Spleen (tissue), 11 donors: ENCODE data around the gene AFAP1. TPM values are rescaled to one million over a fixed set of nuclear protein-coding genes. Genes with fewer than 3 reads are reported as not detected.

ENCODE experiments used
- DNase-seq: peaks from one replicate; pipeline ENCODE4 v3.0.0-alpha.2; 2020
- H3K27ac ChIP-seq, 8 donors: fragments of 200-600 bp; sonication (generic) in 7 of 8; 1 replicate in 4 of 8; 2 replicates in 4 of 8; pipeline versions ENCODE4 v1.5.0 to v1.8.0; 2016 to 2021; ENCODE audit warnings: inconsistent platforms in 4 of 8, mild to moderate bottlenecking in 4 of 8, moderate library complexity in 1 of 8
- H3K27me3 ChIP-seq, 7 donors: fragments of 200-600 bp; sonication (generic) in 6 of 7; replicated peaks in 1 of 7; 1 replicate in 4 of 7; 2 replicates in 3 of 7; pipeline versions ENCODE4 v1.5.0 to v1.8.0; 2016 to 2021; ENCODE audit warnings: inconsistent platforms in 3 of 7, mild to moderate bottlenecking in 1 of 7
- H3K36me3 ChIP-seq, 6 donors: fragments of 200-600 bp; sonication (generic) in 5 of 6; 1 replicate in 4 of 6; 2 replicates in 2 of 6; pipeline versions ENCODE4 v1.5.0 to v1.8.0; 2016 to 2021; ENCODE audit warnings: inconsistent platforms in 2 of 6
- H3K4me1 ChIP-seq, 6 donors: fragments of 200-600 bp; sonication (generic) in 5 of 6; 1 replicate in 3 of 6; 2 replicates in 3 of 6; pipeline versions ENCODE4 v1.5.0 to v1.8.0; 2016 to 2021; ENCODE audit warnings: inconsistent platforms in 3 of 6
- H3K4me3 ChIP-seq, 8 donors: fragments of 200-600 bp; sonication (generic) in 7 of 8; 1 replicate in 4 of 8; 2 replicates in 4 of 8; pipeline versions ENCODE4 v1.5.0 to v1.8.0; 2016 to 2021; ENCODE audit warnings: inconsistent platforms in 4 of 8, mild to moderate bottlenecking in 4 of 8, moderate library complexity in 2 of 8
- H3K9me3 ChIP-seq, 8 donors: fragments of 200-600 bp; sonication (generic) in 7 of 8; 1 replicate in 4 of 8; 2 replicates in 4 of 8; pipeline versions ENCODE4 v1.5.0 to v1.8.0; 2016 to 2021; ENCODE audit warnings: inconsistent platforms in 4 of 8
- CTCF ChIP-seq, 11 experiments: fragments of 200-600 bp in 7 of 11; fragments of 450-650 bp in 4 of 11; sonication (generic) in 4 of 11; IDR thresholded peaks in 8 of 11; conservative IDR thresholded peaks in 3 of 11; 1 replicate in 7 of 11; 2 replicates in 4 of 11; pipeline versions ENCODE4 v1.4.0 to v1.8.0; 2016 to 2021; ENCODE audit warnings: antibody characterized with exemption in 11 of 11, inconsistent platforms in 4 of 11, mild to moderate bottlenecking in 1 of 11
- POLR2A ChIP-seq, 3 donors: fragments of 450-650 bp; IDR thresholded peaks; one replicate each; pipeline ENCODE4 v1.5.1; 2017; ENCODE audit warnings: antibody characterized with exemption in 3 of 3, mild to moderate bottlenecking in 1 of 3
- POLR2AphosphoS5 ChIP-seq, 3 donors: sonication (generic); formaldehyde crosslinking; IDR thresholded peaks; one replicate each; pipeline ENCODE4 v1.5.1; 2017; ENCODE audit warnings: antibody characterized with exemption in 3 of 3
- WGBS, 5 donors: extraction: QIAGEN DNeasy Blood & Tissue Kit in 3 of 5; methylation state at CpG; one replicate each; pipeline versions ENCODE4 v1.1.5 to v1.1.7; 2013 to 2018; 5-methylcytosine and 5-hydroxymethylcytosine counted together
- intact Hi-C: fragments of 100-400 bp; cut with DNase I; formaldehyde crosslinking; loops from one replicate; pipeline ENCODE4 v1.15.0; 2023; ENCODE audit warnings: low total_unique reads
- polyA plus RNA-seq, 3 donors: library from polyadenylated mRNA; stranded (reverse); fragments of 200-250 nt; gene quantifications; one replicate each; pipeline ENCODE4 v1.2.1, GENCODE V29; 2013
- total RNA-seq, 7 donors: library from RNA; depleted of rRNA in 3 of 7; stranded (reverse); fragments of >200 nt in 3 of 7; fragmentation: NEBNext Ultra II Directional in 4 of 7; extraction: Animal tissue kit (Norgen Biotek cat#: 25700) in 4 of 7; gene quantifications; one replicate each; pipeline versions ENCODE4 v1.1.0 to v1.2.1, GENCODE V29; 2016 to 2021
- donor health status: healthy with polysubstance abuse.
- donor health status: DM: no; HTN: no; CAD: no; lungs with moderate emphysema.
- donor health status: DM: no; HTN: no; CAD: no.
- donor health status: Bipolar disorder and iron deficiency.
- donor health status: healthy.
- donor health status: DM: no; HTN: no; CAD: no.
- donor health status: DM: yes; HTN: yes; CAD: no.

AFAP1 gene
- total and polyA plus RNA-seq, 10 donors: 1.6 to 29.2 (median 12.1) TPM

DNA sequence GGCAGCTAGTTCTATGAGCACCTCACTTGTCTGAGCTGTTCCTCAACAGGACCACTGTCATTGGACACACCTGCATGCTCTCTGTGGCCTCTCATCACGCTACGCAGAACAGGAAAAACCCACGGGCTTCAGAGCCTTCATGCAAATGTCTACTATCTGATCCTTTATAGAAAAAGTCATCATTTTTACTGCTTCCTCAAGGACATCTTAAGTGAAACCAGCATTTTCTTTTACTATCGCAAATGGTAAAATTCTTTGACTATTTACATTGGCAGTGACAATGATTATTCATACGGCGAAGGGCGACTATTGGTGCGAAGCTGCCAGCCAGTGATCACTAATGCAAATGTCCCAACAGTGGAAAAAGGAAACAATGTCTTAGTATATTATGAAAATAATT is 147.0 kb downstream of the AFAP1 start:
- Histone ChIP-seq H3K4me1 (peaks cover 0 to 7% (median 0%) of the 10 kb centered on the region in 6 donors), H3K9me3 (no peaks in the 10 kb centered on the region), H3K36me3 (peaks cover 0 to 40% (median 2%) of the 10 kb centered on the region in 6 donors), H3K4me3 (no peak overlapping the region), H3K27me3 (no peaks in the 10 kb centered on the region), H3K27ac (no peak overlapping the region)
- peak; percentile 6 for DNase-seq
- no peak for TF ChIP-seq POLR2AphosphoS5 (IDR thresholded peaks at IDR 0.05)
- no peak for TF ChIP-seq CTCF (IDR thresholded peaks at IDR 0.05 in 8 of 11, conservative IDR thresholded peaks at IDR 0.05 in 3 of 11)
- no peak for TF ChIP-seq POLR2A (IDR thresholded peaks at IDR 0.05)
- intact Hi-C loops: no loop called here
- 72 to 85% (median 79%) methylated on average over 8 of the region's 8 CpGs for WGBS, 5 donors

DNA sequence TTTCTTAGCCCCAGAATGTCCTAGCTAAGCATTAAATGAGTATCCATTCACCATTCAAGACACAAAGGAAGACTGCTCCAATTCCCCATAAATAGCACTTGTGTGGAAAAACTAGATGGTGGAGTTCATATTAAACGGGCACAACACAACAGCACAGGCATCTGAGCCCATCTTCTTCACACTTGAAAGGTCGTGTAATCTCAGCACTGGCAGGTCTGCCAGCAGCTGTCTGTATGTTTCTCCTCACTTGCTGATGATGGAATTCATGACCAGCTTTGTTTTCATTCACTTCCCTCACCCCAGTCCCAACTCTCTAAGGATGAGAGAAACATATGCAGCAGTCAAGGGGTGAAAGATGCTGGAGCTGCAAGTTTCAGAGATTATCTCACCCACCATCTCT is 148.7 kb downstream of the AFAP1 start:
- no peak for DNase-seq

GRCh38 chr4:7790023-7790422 is 149.6 kb downstream of the AFAP1 start:
- DNase-seq: no peak
- H3K27ac ChIP-seq: no peak overlapping the region
- no peak overlapping the region for H3K4me3 ChIP-seq
- peaks cover 0 to 7% (median 0%) of the 10 kb centered on the region in 6 donors for H3K4me1 ChIP-seq
- no peak for TF ChIP-seq POLR2A (IDR thresholded peaks at IDR 0.05)
- no peak for TF ChIP-seq CTCF (IDR thresholded peaks at IDR 0.05 in 8 of 11, conservative IDR thresholded peaks at IDR 0.05 in 3 of 11)
- TF ChIP-seq POLR2AphosphoS5 (IDR thresholded peaks at IDR 0.05): no peak
- H3K9me3 ChIP-seq: no peaks in the 10 kb centered on the region
- WGBS, 5 donors: 68 to 82% (median 77%) methylated on average over 2 of the region's 2 CpGs
- intact Hi-C loops: no loop called here
- H3K27me3 ChIP-seq: no peaks in the 10 kb centered on the region
- peaks cover 0 to 36% (median 2%) of the 10 kb centered on the region in 6 donors for H3K36me3 ChIP-seq

More for the DNA sequence above, 148.7 kb downstream of the AFAP1 start:
- Histone ChIP-seq H3K9me3 (no peaks in the 10 kb centered on the region), H3K36me3 (peaks cover 0 to 29% (median 0%) of the 10 kb centered on the region in 6 donors), H3K27ac (no peak overlapping the region), H3K27me3 (no peaks in the 10 kb centered on the region), H3K4me1 (peaks cover 0 to 7% (median 0%) of the 10 kb centered on the region in 6 donors), H3K4me3 (no peak overlapping the region)
- intact Hi-C loops: no loop called here
- TF ChIP-seq POLR2A (IDR thresholded peaks at IDR 0.05) (no peak), POLR2AphosphoS5 (IDR thresholded peaks at IDR 0.05) (no peak)
- WGBS, 5 donors: 54 to 84% (median 71%) methylated on average over 2 of the region's 2 CpGs

DNA sequence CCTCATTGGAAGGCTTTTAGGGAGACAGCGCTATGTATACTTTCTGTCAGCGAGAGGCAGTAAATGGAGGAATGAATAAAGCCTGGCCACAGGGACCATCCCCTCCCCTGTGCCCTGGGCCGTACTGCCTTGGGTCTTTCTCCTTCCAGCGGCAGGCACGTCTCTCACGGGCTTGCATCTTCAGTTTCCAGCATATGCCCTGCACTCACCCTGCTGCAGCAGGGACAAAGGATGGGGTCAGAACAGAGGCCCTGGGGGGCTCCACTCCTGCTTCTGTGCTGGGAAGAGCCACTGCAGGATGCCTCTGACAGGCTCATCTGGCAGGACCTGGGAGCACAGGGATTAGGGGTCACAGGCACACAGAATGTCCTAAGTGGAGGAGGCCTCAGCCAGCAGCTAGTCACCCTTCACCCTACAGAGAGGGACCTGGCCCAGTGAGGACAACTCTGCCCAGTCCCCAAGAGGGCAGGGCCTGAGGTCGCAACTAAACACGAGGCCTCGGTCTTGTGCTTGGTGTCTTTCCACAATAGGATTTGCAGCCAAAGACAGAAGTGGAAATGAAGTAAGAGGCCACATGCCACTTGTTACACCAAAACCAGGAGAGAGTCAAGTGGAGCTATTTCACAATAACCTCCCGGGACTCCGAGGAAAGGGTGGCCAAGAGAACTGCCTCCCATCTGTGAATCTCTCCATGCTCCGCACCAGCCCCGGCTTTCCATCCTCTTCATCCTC is 150.8 kb downstream of the AFAP1 start:
- TF ChIP-seq POLR2AphosphoS5 (IDR thresholded peaks at IDR 0.05): peak in 2 of 3 donors; percentile 23 to 25
- no peak for TF ChIP-seq CTCF (IDR thresholded peaks at IDR 0.05 in 8 of 11, conservative IDR thresholded peaks at IDR 0.05 in 3 of 11)
- TF ChIP-seq POLR2A (IDR thresholded peaks at IDR 0.05): no peak
- DNase-seq: peak; percentile 51
- no peaks in the 10 kb centered on the region for H3K9me3 ChIP-seq
- no peaks in the 10 kb centered on the region for H3K27me3 ChIP-seq
- no peak overlapping the region for H3K27ac ChIP-seq
- 70 to 86% (median 78%) methylated on average over 12 to 13 of the region's 13 CpGs for WGBS, 5 donors
- intact Hi-C loops: no loop called here
- peaks cover 0 to 7% (median 0%) of the 10 kb centered on the region in 6 donors for H3K4me1 ChIP-seq
- H3K4me3 ChIP-seq: no peak overlapping the region
- peaks cover 0 to 48% (median 4%) of the 10 kb centered on the region in 6 donors for H3K36me3 ChIP-seq
